NT2/D1 (cell line): Measurements from ENCODE around the gene LGI4.

Experiments used
- SUZ12 ChIP-seq: IDR thresholded peaks from 2 replicates; pipeline ENCODE4 v1.6.1; 2011; ENCODE audit not compliant: insufficient read length, insufficient read depth; ENCODE audit errors: extremely low read depth
- YY1 ChIP-seq: IDR thresholded peaks from 2 replicates; pipeline ENCODE4 v1.6.1; 2011; ENCODE audit not compliant: insufficient read length, insufficient read depth
- ZNF274 ChIP-seq: IDR thresholded peaks from 2 replicates; pipeline ENCODE4 v1.6.1; 2011; ENCODE audit warnings: mild to moderate bottlenecking, low read depth, low read length

DNA sequence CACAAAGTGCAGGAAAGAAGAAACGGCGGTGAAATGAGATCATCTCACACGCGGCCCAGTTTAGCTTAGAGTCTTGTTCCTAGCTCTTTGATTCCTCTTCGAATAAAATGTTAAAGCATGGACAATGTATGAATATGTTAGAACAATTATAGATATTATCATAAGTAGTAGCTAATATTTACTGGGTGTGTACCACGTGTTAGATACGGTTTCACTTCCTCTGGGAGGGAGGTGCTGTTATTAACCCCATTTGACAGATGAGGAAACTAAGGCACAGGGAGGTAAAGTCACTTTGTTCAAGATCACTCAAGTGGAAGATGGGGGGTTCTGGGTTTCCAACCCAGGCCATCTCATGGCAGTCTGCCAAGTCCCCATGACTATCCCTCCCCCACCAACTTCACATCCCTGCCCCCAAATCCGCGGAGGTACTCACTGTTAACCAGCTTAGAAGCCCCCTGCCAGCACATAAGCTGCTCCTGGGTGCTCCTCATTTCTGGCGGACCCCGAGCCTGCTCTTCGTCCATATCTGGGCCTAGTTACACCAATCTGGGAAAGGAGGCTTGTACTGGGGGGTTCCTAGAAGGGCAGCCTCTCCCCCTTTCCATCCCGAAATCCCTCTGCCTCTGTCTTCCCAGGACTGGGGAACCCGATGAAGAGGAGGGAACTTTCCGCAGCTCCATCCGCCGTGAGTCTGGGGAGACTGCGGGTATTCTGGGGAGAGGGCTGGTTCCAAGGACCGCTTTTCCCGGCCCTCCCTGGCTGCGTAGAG is 7.2 kb upstream of the LGI4 start:
- no peak for TF ChIP-seq YY1
- TF ChIP-seq ZNF274, result no peak
- TF ChIP-seq SUZ12, result no peak
